GM21381 (cell line): ENCODE data around the gene RPAP3.
"Not testable (repeated sequence)": the region's sequence is repeated elsewhere in the genome, so short reads cannot be mapped to it uniquely, and the experiment has no call there.

ENCODE experiments used
- ATAC-seq: cut with Tn5 transposase; IDR thresholded peaks from one replicate; pipeline ENCODE4 v1.9.1; 2021; ENCODE audit warnings: mild to moderate bottlenecking, moderate library complexity; ENCODE audit not compliant: unreplicated experiment

RPAP3 gene

GRCh38 chr12:47687636-47688035 lies 18.2 kb downstream of the RPAP3 start:
- ATAC-seq = no peak

DNA sequence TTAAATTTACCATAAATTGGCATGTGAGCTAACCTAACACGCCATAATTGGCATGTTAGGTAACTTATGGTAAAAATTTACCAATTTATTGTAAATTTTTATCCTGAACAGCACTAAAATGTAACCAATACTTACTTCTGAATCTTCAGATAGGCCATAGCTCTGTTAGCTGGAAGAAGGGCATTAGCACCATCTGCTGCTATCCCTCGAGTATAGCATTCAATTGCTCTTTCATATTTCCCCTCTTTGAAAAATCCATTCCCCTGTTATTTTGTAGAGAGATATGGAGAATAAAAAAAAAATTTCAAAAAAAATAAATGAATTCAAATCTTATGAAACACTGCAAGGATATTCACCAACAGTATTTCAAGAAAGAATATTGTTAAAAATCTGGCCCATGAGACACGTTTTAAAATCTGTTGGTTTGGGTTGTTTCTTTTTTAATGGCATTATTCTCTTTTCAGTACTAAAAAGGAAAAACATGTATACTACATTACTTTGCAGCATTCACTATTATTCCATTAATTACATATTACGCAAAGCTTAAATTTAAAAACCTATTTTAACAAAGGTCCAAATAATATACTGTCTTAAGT lies 19.1 kb downstream of the RPAP3 start:
- ATAC-seq = no peak

GRCh38 chr12:47679785-47680184 lies 26.0 kb downstream of the RPAP3 start:
- no peak for ATAC-seq

- no peak for ATAC-seq
Measured at GRCh38 chr12:47672068-47672467, 33.8 kb downstream of the RPAP3 start.

GRCh38 chr12:47667935-47668334 lies 37.9 kb downstream of the RPAP3 start:
- ATAC-seq = not testable (repeated sequence)

DNA sequence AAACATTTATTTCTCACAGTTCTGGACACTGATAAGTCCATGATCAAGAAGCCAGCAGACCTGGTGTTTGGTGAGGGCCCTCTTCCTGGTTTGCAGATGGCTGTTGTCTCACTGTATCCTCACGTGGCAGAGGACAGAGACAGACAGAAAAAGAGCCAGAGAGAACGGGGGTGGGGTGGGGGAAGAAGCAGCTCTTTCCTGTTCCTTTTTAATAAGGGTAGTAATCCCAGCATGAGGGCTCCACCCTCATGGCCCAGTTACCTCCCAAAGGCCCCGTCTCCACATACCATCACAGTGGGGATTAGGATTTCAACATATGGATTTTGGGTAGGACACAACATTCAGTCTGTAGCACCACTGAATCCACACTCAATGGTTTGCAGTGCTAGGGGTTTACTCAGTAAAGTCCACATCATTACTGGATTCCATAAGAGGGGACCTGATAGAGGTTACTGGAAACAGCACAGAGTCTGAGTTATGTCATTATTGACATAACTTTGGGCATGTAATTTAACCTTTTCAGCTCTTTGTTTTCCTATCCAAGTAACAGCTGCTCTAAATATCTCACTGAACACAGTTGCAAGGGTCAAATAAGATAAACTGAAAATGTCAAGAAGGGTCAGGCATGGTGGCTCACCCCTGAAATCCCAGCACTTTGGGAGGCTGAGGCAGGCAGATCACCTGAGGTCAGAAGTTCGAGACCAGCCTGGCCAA lies 53.2 kb downstream of the RPAP3 start:
- ATAC-seq = no peak

DNA sequence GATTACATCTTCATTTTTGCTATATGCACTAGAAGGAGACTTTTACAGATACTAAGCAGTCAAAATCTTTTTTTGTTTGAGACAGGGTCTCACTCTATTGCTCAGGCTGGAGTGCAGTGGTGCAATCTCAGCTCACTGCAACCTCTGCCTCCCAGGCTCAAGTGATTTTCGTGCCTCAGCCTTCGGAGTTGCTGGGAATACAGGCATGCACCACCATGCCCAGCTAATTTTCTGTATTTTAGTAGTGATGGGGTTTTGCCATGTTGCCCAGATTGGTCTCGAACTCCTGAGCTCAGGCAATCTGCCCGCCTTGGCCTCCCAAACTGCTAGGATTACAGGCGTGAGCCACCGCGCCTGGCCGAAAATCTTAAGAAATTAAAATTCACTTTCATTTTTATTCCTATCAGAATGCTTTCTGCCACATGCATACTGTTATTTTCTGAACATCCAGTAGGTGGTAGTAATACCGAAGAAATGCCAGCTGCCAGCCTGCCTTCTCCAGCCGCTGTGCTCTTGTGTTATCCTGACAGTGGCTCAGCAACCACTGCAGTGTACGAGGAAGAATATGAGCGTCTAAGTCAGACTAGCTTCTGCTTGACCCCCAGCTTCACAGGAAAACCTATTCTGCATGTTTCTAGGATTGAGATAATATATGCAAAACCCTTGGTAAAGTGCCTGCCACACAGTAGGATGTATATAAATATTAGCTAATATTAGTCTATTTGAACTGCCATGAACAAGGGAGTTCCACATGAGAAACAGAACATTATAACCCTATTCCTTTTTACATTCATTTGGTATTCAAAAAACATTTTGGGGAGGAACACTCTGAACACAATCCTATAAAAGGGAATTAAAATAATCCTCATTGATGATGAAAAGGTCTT lies 54.2 kb downstream of the RPAP3 start:
- ATAC-seq = peak; percentile 76

DNA sequence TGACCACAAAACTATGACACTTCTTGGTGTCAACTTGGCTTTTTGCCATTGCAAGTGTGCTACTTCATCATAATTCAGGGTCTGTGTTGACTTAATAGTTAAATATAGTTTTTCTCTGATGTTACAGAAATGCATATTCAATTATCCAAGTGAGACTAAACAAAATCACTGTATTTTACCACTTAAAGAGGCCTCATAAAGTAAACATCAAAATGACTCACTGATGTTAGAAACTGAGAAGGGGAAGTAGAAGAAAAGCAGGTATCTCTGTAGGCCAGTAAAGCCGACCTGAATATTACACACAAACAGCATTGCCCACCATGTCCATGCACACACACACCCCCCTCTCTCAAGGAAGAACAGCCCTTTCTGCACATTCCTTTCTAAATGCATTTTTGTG lies 55.4 kb downstream of the RPAP3 start:
- ATAC-seq = no peak

- no peak for ATAC-seq
Measured at GRCh38 chr12:47649381-47649780, 56.4 kb downstream of the RPAP3 start.

- no peak for ATAC-seq
Measured at GRCh38 chr12:47648056-47648579, 57.7 kb downstream of the RPAP3 start.

GRCh38 chr12:47642310-47642709 lies 63.5 kb downstream of the RPAP3 start:
- not testable (repeated sequence) for ATAC-seq

DNA sequence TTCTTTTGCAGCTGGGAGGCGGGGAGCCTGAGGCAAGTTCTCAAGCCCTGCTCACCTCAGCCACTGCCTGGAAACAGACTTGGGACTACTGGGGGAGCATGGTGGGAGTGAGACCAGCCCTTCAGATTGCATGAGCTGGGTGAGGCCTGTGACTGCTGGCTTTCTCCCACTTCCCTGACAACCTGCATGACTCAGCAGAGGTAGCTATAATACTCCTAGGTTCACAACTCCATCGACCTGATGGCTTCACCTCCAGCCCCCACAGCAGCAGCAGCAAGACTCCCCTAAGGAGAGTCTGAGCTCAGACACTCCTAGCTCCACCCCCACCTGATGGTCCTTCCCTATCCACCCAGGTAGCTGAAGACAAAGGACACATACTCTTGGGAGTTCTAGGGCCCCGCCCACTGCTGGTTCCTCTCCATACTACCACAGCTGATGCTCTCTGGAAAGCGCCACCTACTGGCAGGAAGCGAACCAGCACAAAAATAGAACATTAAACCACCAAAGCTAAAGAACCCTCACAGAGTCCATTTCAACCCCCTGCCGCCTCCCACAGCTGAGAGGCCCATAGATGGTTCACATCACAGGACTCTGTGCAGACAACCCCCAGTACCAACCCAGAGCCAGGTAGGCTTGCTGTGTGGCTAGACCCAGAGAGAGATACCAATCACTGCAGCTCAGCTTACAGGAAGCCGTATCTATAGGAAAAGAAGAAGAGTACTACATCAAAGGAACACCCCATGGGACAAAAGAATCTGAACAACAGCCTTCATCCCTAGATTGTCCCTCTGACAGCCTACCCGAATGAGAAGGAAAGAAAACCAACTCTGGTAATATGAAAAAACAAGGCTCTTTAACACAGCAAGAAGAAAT lies 68.7 kb downstream of the RPAP3 start:
- ATAC-seq = no peak

DNA sequence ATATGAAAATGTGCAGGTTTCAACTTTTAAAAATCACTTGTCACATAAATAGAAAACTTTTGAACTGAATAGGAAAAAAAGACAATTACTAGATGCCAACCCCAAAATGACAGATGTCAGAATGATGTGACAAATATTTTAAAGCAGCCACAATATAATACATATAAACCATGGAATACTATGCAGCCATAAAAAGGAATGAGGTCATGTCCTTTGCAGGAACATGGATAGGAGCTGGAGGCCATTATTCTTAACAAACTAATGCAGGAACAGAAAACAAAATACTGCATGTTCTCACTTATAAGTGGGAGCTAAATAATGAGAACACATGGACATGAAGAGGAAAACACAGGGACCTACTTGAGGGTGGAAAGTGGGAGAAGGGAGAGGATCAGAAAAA lies 70.1 kb downstream of the RPAP3 start:
- ATAC-seq = not testable (repeated sequence)

DNA sequence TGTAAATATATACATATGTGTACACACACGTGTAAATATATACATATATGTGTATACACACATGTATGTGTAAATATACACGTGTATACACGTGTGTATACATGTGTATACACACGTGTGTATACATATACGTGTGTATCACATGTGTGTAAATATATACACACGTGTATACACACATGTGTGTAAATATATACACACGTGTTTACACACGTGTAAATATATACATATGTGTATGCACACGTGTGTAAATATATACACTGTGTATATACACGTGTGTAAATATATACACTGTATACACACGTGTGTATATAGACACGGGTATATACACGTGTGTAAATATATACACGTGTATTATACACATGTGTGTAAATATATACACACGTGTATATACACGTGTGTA lies 71.7 kb downstream of the RPAP3 start:
- no peak for ATAC-seq

DNA sequence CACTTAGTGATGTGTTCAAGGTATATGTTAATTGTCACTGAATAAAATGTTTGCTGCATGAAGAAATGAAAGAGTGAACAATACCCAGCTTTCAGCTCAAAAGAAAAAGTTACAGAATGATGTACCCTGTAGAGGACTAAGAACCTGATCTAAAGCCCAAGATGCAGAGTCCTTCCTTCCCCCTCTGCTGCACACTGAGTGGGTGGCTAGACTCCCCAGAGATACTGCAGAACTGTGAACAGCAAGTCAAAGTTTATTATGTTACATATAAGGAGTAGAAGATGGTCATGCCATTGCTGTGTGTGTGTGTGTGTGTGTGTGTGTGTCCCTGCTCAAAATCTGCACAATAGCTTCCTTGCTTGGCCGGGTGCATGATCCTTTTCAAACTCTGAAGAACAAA lies 83.9 kb downstream of the RPAP3 start:
- ATAC-seq = no peak

GRCh38 chr12:47617476-47617875 lies 88.4 kb downstream of the RPAP3 start:
- no peak for ATAC-seq

- no peak for ATAC-seq
Measured at GRCh38 chr12:47616440-47616839, 89.4 kb downstream of the RPAP3 start.

DNA sequence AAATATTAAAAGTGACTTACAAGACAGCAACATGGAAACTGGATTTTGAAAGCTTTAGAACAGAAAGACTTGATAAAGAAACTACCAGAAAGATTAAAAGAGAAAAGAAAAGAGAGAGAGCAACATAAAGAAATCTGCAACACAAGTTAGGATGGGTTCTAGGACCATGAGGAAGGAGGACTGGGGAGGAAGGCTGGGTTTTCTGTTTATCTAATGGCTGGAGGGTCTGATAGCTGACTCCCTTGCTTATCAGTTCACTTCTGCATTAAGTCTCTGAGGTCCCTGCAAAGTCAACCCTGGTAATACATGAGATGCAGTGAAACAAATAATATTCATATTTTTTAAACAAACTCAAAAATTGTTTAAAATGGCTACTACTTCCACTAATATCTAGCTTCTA lies 90.1 kb downstream of the RPAP3 start:
- no peak for ATAC-seq

DNA sequence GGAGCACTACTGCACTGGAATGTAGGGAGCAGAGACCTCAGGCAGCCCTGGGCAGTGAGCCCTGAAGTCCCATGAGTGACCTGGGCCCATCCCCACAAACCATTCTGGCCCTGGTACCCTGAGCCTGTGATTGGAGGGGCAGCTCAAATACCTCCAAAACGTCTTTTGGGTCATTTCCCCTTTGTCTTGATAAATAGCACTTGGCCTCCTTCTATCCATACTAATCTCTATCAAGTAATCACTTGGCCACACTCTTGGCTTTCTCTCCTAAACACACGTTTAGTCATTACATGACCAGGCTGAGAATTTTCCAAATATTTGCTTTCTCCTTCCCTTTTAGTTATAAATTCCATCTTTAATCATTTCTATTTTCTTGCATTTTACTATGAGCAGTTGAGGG lies 91.3 kb downstream of the RPAP3 start:
- ATAC-seq = no peak

DNA sequence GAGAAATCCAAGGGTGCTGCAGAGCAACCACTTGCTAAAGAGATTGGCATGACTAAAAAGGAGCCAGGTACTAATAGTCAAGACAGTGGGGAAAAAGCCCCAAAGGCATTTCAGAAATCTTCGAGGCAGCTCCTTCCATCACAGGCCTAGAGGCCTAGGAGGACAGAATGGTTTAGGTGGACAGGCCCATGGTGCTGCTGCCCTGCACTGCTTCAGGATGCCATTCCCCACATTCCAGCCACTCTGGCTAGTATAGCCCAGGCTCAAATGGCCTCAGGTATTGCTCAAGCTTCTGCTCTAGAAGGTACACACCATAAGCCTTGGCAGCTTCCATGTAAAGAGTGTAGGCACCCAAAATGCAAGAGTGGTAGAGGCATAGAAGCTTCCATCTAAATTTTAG lies 92.9 kb downstream of the RPAP3 start:
- ATAC-seq = no peak

DNA sequence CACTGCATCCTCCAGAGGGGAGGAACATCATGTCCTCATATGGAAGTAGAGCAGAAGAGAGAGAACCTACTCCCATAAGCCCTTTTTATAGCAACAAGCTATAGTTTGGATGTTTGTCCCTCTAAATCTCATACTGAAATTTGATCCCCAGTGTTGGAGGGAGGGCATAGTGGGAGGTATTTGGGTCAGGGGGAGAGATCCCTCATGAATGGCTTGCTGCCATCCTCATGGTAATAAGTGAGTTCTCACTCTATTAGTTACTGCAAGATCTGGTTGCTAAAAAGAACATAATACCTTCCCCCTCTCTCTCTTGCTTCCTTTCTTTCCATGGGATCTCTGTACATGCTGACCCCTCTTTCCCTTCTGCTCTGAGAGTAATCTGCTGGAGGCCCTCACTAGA lies 93.9 kb downstream of the RPAP3 start:
- no peak for ATAC-seq
